Stimulated activated CD4-positive, alpha-beta T cell treated with anti-CD3 and anti-CD28 coated beads, Interleukin-15, amount 100 ng/mL, for 1 hour (primary cell): ENCODE data around the gene GRAPL.
A peak's percentile ranks its signal among the peaks of the same experiment; 100 is the strongest.
"Not testable (repeated sequence)": the region's sequence is repeated elsewhere in the genome, so short reads cannot be mapped to it uniquely, and the experiment has no call there.

ENCODE experiments used
- DNase-seq, 2 donors: peaks; one replicate each; pipeline ENCODE4 v3.0.0-alpha.2; 2020; ENCODE audit warnings: low read depth in 1 of 2, low spot score in 1 of 2

The GRAPL gene

DNA sequence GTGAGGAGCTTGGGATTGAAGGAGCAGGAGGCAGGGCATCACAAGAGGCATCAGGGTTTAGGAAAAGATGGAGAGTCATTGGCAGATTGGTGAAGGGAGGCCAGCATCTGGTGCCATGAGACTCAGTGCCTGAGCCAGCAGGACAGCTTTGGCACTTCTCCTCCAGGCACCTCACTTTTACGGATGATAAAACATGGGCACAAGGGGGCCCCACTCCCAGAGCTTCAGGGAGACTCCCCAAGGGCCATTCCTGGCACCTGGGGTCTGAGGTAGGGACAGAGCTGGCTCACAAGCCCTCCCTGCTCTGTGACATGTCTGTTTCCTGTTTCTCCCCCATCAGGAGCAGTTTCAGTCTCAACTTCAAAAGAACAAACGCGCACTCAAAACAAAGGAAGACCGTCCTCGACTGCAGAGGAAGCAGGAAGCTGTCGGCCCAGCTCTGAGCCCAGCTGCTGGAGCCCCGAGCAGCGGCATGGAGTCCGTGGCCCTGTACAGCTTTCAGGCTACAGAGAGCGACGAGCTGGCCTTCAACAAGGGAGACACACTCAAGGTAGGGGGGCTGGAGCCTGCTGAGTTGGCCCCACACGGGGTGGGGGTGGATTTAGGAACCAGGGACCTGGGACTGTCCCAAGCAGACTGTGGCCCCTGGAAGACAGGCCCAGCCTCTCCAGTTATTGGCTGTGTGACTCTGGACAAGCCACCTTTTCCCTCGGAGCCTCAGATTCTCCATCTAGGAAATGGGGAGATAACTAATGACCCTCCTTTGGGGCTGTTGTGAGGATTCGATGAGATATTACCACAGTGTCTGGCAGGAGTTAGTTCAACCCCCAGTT lies at the start of gene GRAPL:
TSS of gene GRAPL (plus strand) at position 442 of the 833 bp plus-strand sequence. CDS start at position 473, 31 bp downstream.
- not testable (repeated sequence) for DNase-seq

DNA sequence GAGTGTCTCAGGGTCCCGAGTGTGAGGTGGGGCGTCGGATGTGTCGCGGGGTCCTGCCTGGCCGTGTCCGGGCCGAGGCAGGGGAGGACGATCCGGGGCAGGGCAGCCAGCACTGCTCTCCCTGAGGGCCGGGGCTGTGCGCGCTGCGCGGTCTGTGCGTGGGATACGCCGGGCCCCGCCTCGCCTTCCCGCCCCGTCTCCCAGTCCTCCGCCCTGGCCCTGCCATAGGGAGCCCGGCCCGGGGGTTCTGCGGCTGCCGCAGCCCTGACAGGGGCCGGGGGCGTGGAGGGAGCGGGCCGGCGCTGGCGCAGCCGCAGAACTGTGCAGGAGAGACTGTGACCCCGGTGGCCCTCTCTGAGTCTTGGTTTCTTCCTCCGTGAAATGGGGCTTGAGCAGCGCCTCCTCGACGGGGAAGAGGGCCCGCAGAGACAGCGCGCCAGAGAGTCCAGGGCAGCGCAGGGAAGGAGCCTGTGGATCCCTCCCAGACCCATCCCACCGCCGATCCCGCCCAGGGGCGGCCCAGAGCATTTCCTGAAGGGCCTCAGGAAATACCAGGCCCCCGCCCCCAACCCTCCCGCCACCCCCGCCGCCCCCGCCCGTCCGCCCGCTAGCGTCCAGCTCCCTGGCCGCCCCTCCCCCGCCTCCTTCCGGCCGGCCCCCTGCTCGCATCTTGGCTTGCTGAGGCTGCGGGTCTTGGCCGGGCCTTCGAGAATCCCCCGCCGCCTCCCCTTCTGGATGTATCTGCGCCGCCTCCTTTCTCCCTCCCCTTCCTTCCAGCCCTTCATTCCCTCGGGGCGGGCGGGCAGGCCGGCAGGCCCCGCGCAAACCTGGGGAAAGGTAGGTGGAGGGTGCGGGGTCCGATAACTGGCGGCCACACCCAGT lies 38.3 kb upstream of the GRAPL start:
- DNase-seq = not testable (repeated sequence)

DNA sequence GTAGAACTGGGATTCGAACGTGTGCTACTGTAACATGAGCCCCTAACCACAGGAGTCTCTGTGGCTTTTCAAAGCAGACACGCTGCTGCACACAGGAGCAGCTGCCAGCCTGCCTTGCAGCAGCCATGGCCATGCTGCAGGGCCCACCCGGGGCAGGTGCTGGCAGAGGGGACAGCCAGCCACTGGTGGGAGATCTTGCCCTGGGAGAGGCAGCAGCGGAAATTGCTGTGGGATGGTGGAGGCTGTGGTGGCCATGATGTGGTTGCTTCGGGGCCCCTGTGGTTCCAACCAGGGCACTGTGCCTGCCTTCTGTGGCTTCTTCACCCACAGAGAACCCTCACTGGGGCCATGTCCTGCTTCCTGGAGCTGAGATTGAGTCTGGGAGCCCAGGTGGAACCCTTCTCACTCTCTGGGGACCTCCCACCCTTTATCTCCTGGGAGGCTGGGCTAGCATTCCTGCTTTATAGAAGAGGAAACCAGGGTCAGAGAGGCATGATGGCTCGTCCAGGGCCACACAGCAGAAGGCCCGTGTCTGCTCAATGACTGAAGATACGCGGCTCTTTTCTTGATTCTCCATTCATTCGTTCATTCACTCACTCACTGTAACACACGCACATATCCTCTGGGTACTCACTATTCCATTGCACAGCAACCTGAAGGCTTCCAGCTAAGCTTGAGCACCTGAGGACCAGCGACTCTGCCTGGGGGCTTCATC lies 37.2 kb upstream of the GRAPL start:
- DNase-seq = not testable (repeated sequence)

DNA sequence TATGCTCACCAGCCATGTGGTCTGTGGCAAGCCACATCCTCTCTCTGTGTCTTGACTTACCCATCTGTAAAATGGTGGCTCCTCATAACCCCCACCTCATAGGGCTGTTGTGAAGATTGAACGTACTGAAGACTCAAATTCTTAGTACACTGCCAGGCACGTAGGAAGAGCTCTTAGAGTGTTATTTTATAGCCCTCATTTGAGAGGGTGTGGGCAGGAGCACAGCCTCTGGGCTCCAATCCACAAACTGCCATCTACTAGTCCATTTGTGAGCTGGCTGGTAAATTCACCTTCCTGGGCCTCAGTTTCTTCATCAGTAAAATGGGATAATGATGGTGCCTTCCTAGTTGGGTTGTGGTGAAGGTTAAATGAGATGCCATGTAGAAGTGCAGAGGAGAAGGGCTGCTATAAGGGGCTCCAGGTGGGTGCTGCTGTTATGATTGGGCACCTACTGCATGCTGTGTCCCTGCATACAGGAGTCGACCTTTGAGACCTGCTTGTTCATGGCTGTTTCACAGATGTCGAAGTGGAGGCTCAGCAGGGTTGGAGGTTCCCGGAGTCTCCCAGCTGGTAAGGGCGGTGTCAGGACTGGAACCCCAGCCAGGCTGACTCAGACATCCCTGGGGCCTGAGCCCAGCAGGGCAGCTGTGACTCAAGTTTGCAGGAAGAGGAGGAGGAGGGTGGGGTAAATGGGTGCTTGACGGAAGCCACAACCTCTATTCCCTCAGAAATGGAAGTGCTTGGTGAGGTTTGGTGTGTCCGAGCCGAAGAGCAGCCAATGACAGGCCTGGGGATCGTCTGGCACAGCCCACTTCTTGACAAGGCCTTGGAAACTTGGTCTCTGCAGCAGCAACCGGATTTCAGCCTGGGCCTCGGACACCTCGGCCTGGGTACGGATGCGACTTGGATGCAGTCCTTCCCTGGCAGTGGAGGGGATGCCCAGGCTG lies 34.4 kb upstream of the GRAPL start:
- DNase-seq = not testable (repeated sequence)

DNA sequence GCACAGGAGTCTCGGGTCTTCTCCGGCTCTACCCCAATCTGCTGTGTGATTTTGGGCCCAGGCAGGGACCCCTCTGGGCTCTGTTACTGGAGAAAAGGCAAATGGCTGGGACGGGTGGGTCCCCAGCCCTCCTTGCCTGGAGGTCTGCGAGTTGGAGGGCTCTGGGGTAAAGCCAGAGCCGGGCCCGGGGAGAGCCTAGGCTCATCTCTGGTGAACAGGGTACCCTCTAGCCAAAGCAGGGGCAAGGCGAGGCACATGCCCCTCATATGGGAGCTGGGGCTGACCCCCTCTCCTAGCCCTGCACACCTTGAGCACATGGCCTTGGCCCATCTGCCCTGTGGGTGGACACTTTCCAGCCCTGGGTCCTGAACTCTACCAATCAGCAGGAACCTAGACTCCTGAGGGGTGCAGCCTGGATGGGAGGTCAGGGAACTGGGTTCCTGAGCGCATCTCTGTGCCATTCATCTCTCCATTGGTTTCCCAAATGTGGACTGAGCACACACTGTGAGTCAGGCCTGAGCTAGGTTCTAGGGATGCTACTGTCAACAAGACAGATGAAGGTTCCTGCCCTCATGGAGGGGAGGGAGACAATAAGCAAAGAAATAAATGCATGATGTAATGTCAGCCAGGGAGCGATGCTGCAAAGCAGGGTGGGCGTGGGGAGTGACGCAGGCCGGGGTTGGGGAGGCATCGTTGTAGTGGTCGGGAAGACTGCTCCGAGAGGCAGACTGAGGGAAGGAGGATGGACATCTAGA lies 33.5 kb upstream of the GRAPL start:
- not testable (repeated sequence) for DNase-seq

DNA sequence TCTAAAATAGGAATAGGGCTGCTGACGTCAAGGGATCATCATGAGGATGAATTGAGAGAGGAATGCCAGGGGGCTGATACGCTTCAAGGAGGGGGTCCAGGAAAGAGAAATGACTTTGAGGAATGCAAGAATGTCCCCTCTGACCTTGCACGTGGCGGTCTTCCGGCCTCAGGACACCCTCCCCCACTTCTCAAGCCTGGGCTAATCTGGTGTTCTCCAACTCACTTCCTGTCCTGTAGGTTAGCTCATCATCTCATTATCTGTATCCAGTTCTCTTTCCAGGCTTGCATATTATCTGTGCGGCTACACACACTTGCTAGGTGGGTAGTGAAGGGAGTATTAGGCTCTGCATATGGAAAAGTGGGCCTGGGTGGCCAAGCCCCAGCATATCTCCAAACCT lies 18.9 kb upstream of the GRAPL start:
- not testable (repeated sequence) for DNase-seq

DNA sequence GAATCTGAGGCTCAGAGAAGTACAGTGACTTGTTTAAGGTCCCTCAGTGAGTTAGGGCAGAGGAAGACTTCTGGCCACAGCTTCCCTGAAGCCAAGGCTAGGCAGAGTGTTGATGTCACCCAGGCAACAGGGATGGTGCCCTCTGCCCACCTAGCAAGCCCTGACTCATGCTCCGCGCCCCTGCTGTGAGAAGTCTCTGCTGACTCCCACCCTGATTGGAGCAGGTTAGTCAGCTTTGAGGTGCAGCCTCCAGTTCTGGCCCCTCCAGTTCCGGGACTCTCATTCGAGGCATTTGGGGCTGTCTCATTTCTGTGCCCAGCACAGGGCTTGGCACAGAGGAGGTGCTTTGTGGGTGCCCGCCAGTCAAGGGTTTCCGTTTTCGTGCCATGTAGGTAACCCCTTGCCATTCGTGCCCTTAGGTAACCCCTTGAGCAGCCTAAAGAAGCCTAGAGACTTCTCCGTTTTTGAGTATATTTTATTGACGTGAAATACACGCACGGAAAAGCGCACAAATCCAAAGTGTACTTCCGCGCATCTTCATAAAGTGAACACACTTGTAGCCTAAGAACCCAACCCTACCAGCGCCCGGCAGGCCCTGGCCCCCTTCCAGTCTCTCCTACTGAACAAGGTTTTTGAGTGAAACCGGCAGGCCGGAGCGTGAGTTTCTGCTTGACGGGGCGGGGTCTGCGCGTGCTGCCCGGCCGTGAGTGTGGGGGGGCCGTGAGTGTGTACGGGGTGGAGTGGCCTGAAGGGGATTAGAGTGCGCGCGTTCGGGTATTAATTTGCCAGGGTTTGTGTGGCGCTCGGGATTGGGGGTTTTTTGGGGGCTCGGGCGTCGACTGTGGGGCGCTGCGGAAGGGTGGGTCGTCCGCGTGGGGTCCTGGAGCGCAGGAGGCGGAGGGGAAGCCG lies 16.9 kb upstream of the GRAPL start:
- DNase-seq = not testable (repeated sequence)

DNA sequence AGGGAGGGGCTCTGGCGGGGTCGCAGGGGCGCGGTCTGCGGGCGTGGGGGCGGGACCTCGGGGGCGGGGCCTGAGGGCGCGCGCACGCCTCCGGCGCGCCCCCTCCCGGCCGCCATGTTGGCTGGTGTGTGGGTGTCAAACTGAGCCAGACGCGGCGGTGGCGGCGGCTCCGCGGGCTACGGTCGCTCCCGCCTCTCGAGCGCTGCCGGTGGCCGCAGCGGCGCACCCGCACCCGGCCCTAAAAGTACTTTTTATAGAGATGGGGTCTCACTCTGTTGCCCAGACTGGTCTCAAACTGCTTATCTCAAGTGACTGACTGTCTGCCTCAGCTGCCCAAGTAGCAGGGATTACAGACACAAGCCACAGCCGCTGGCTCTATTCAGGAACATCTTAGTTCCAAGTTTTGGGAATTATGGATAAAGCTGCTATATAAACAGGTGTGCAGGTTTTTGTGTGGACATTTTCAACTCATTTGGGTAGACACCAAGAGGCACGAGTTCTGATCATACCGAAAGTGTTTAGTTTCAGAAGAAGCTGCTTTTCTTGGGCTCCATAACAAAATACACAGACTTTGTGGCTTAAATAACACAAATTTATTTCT lies 16.2 kb upstream of the GRAPL start:
- peak; percentile 51 to 56 for DNase-seq

DNA sequence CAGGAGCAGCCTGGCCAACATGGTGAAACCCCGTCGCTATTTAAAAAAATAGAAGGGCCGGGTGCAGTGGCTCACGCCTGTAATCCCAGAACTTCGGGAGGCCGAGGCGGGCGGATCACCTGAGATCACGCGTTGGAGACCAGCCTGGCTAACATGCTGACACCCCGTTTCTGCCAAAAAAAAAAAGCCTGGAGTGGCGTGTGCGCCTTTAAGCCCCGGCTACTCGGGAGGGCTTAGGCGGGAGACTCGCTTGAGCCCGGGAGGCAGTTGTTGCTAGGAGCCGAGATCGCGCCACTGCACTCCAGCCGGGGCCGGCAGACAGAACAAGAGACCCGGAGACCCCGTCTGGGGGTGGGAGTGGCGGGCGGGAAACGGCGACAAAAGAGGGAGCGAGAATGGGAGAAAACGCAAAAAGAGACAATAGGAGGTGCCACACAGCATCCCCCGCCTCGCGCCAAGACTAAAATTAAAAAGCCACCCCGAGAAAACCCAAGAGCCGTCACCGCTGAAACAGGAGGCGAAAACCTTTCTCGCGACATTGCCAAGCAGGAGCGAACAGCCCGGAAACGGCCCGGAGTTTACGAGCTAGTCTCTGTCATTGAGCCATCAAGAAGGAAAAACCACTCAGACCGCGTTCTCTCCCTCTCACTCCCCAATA lies 15.5 kb upstream of the GRAPL start:
- peak; percentile 17 to 46 for DNase-seq

DNA sequence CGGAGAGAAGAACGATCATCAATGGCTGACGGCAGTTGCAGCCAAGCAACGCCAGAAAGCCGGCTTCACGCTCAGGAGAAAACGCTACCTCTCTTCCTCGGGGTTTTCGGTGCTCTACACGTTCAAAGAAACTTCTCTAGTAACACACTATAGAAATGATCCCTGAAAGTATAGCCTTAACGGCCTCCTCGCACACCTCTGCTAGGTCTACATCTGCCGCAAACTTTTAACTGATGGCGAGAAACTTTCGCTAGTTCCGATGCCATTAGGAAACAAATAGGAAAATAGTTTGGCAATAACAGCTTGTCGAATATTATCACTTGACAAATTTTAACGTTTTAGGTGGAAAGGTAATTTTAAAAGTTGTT lies 14.9 kb upstream of the GRAPL start:
- not testable (repeated sequence) for DNase-seq

DNA sequence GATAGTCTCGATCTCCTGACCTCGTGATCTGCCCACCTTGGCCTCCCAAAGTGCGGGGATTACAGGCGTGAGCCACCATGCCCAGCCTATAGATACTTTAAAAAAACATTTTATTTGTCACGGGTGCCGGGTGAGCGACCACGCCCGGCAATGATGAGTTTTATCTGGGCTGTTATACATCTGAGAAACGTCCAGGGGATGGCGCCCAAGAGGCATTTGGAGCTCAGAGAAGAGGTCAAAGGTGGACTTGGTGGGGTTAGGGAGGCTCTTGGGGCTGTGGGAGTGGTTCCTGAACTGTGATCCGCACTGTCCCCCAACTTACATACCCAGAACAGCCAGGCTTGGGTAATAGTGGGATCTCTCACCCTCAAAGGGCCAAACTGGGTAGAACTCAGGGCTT lies 8.7 kb upstream of the GRAPL start:
- not testable (repeated sequence) for DNase-seq

DNA sequence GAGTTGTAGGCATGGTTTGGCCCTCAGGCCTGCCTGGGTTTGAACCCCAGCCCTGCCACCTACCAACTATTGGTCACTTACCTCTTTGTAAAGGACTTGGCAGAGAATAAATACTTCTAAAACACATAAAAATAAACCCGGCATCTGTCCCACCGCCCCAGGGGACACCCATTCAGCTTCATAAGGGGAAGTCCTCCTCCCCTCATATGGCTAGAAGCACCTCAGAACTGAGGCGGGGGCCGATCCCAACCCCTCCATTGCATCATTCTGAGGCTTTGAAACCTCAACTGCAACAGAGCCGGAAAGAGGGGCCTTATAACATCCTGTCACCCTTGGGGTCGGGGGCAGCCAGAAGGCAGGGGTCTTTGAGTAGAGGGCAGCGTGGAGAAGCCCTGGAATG lies 2.1 kb upstream of the GRAPL start:
- DNase-seq = not testable (repeated sequence)

DNA sequence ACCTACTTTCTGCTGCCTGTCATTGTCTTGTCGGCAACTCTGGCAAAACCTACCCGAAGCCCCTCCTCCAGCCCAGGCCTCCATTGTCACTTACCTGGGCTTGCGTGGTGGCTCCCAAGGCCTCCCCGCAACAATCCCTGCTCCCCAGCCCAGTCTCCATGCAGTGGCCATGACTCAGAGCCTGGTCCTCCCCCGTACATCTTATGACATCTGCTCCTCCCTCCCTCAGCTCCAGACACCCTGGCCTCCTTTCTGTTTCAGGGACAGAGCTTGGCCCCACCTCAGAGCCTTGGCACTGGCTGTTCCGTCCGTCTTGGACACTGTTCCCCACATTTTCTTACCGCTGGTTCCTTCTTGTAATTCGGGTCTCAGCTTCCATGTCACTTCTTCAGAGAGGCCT lies 2.1 kb downstream of the GRAPL start:
- not testable (repeated sequence) for DNase-seq

DNA sequence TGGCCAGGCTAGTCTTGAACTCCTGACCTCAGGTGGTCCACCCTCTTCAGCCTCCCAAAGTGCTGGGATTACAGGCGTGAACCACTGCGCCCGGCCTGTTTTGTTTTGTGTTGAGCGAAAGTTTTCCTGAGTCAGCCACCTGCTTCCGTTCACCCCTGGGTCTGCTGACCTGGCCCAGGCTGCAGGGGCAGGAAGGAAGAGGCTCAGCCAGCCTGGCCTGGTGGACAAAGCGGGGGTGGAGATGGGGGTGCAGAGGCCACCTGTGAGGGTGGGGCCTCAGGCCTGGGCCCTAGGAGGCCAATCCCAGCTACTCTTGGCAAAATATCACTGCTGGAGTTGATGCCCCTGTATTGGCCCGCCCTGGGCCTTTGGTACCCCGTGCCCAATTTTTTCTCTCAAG lies 3.7 kb downstream of the GRAPL start:
- DNase-seq = not testable (repeated sequence)

DNA sequence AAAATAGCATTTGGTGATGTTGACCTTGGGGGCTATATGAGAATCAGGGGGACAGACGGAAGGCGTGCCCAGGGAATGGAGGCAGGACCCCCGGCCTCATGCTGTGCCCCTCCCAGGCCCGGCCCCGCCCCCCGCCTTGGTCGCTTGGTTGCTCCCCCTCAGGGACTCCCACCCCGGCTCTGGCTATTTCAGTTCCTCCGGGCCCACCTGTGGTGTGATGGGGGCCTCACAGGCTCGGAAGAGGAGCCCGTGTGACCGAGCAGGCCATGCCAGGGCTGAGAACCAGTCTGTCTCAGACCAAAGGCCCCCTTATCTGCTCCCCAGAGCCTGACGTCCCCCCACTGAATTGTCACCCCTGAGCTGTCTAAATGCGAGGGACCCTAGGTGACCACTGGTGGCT lies 4.4 kb downstream of the GRAPL start:
- not testable (repeated sequence) for DNase-seq

DNA sequence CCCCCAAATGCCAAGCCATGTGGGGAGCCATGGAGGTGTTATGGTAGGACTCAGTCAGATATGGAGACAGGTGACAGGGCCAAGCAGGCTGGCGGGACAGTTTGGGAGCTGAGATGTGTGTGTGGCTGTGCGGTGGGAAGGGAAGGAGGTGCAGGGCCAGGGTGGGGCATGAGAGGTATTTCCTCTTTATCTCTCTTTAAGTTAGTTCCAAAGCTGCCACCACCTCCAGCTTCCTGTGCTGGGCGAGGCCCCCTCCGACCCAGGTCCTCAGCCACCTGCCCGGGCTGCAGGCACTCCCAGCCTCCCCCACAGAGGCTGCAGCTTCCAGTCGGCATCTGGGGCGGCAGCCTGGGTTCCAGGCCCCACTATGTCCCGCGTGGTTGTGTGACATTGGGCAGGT lies 6.4 kb downstream of the GRAPL start:
- not testable (repeated sequence) for DNase-seq

DNA sequence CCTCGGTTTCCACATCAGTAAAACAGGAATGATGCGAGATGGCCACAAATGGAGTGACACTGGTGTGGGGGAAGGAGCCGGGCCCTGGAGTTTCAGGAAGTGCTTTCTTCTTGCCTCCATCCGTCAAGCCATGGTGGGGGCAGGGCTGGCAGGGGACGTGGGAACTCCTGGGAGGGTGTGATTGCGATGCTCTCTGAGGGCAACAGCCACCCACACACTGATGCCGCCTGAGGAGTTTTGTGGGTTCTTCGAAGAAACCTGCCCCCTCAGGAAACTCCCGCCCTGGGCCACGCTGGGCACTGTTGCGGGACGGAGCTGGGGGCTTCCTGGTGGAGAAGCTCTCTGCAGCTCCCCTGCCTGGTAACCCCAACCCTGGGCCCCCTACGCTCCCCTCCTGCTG lies 8.0 kb downstream of the GRAPL start:
- DNase-seq = not testable (repeated sequence)
